GM12892 (cell line): ENCODE measurements around the gene SCGB1D2.

Source experiments
- DNase-seq: peaks from one replicate; pipeline ENCODE4 v3.0.0; 2011; ENCODE audit not compliant: insufficient read length
- FAIRE-seq: peaks from 2 replicates; lab custom pipeline; 2011; peaks lifted over from hg19 to GRCh38; lab: Jason Lieb, UNC
- POLR2A ChIP-seq: IDR thresholded peaks from 2 replicates; pipeline ENCODE4 v1.6.1; 2011; ENCODE audit warnings: low read depth, low read length, control low read depth
- POLR2AphosphoS5 ChIP-seq: IDR thresholded peaks from 2 replicates; pipeline ENCODE4 v1.6.1; 2011; ENCODE audit warnings: low read depth, low read length, control low read depth
- TAF1 ChIP-seq: IDR thresholded peaks from 2 replicates; pipeline ENCODE4 v1.6.1; 2011; ENCODE audit warnings: low read depth, mild to moderate bottlenecking, control low read depth, low read length, borderline replicate concordance

Gene SCGB1D2

DNA sequence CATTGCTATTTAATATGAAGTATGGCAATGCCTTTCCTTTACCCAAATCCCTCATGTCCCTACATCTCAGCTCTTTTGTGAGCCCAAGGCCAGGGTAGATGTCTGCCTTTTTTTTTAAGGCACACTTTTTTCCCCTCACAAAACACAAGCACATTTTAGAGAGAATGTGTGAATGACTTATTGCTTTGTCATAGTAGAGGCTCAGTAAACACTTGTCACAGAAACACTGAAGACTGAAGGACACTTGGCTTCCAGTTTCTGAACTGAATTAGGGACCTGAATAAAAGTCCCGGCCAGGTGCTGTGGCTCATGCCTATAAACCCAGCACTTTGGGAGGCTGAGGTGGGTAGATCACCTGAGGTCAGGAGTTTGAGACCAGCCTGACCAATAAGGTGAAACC is 25.0 kb downstream of the SCGB1D2 start:
- DNase-seq: no peak
- TF ChIP-seq POLR2A: no peak
- TF ChIP-seq POLR2AphosphoS5: no peak
- no peak for TF ChIP-seq TAF1

DNA sequence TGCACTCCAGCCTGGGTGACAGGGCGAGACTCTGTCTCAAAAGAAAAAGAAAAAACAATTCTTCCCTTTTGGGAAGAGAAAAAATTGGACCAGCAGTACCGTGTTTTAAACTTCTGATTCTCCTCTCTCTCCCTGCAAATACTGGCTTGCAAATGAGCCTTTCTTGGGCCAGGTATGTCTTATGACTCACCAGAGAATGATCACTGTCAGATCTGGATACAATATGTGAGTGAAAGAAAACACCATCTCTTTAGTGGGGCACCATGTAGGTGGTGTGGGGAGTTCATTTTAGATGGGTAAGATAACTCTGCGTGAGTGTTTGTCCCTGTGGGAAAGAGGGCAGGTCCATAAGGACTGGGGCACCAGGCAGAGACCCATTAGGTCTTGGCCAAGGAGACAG is 25.5 kb downstream of the SCGB1D2 start:
- DNase-seq: no peak
- no peak for TF ChIP-seq TAF1
- no peak for TF ChIP-seq POLR2A
- no peak for TF ChIP-seq POLR2AphosphoS5
- FAIRE-seq: no peak

More for the DNA sequence above, 25.0 kb downstream of the SCGB1D2 start:
- no peak for FAIRE-seq

DNA sequence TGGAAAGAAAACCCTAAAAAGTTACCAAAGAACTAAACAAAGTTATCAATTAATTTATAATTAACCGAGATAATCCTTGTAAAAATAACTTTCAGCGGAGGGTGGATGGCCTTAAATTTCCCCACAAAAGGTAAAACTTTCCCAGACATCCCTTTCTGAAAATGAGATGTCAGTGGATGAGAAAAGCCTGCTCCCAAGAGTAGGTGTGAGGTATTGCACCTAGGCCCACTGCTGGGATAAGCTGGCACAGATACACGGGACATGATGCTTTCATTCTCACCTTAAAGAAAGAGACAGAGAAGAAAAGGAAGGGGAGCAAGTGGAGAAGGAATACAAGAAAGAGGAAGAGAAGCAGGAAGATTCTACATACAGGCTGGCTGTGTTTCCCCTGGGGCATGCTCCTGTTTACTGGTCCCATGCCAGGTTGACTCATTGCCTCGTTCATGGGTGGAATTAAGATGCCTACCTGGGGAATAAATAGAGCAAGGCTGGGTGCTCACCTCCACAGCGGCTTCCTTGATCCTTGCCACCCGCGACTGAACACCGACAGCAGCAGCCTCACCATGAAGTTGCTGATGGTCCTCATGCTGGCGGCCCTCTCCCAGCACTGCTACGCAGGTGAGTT is 27.7 kb downstream of the SCGB1D2 start, which contains the start of gene SCGB2A2:
Gene SCGB2A2 (plus strand): TSS at position 505 of the 625 bp plus-strand sequence. CDS start 59 bp downstream, at position 564.
- TF ChIP-seq POLR2A: no peak
- no peak for TF ChIP-seq POLR2AphosphoS5
- TF ChIP-seq TAF1: no peak
- no peak for FAIRE-seq
- no peak for DNase-seq

DNA sequence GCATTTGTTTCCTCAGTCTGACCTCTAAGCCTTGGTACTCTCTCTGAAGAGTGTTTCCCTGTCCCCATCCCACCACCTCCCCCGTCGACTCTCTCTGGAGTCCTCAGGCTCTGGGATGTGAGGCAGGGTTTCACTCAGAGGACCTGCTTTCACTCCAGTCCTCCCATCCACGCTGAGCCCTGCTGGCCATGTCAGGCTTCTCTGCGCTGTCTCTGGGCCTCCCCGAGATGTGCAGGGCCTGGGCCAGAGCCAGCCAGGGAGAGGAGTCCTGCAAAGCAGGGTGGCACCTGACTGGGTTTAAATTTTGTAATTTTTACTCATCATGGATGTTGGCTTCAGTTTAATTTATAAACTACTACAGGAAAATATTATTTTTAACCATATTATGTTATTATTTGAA is 31.2 kb downstream of the SCGB1D2 start:
- DNase-seq (no peak), FAIRE-seq (no peak)
- no peak for TF ChIP-seq POLR2A
- no peak for TF ChIP-seq POLR2AphosphoS5
- no peak for TF ChIP-seq TAF1

DNA sequence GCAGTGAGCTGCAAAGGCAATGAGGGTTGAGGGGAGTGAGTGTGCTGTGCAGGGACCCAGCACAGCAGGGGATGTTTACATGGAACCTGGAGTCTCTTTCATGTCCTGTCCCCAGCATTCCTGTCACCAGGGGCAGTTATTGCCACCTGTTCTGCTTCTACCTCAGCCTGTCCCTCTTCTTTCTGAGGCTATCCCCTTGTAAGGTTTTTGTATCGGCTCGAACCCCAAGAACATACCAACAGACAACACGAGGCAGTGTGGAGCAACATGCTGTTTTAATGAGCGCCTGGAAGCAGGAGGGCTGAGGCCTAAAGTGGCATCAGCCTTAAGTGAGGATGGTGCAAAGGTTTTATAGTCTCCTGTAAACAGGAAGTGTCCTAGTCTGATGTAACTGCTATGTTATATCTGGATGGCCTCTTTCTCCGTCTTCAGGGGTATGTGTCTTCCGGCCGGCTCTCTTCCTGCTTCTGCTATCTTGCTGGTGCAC is 31.8 kb downstream of the SCGB1D2 start:
- no peak for DNase-seq
- TF ChIP-seq POLR2A: no peak
- TF ChIP-seq TAF1: no peak
- no peak for TF ChIP-seq POLR2AphosphoS5
- FAIRE-seq: no peak

DNA sequence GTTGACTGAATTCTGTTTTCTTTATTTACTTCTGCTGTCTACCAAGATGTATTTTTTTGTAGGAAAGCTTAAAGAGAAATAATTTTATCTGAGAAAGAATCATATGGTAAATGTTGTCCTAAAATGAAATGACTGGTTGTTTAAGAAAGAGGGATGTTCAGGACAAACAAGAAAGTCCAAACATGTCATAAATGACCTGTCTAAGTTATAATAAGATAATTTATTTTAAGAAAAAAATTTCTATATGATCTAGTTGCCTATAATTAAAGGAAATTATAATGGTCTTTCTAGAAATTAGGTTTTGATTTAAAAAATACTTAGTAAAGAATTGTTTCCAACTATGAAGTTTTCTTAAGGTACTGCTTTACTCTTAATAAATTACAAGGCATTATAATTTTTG is 38.4 kb downstream of the SCGB1D2 start:
- TF ChIP-seq POLR2AphosphoS5 (no peak), TAF1 (no peak), POLR2A (no peak)
- DNase-seq (no peak), FAIRE-seq (no peak)
